ENCODE measurements around the gene SLC1A4. TPM values are rescaled to one million over a fixed set of nuclear protein-coding genes. Genes with fewer than 3 reads are reported as not detected.

Gene SLC1A4
- total RNA-seq, 4 donors from 2014 or later = 4.6 to 6.9 (median 5.4) TPM

- Histone ChIP-seq H3K4me1 (peaks cover 51 to 80% of the 10 kb centered on the region in 2 donors), H3K27me3 (no peaks in the 10 kb centered on the region), H3K27ac (peak overlapping the region; percentile 73 to 95 (median 81)), H3K9me3 (no peaks in the 10 kb centered on the region), H3K4me3 (replicated peaks in 1 of 3) (no peak overlapping the region), H3K36me3 (peaks cover 5 to 8% of the 10 kb centered on the region in 2 donors)
- 59 to 65% methylated on average over 8 of the region's 8 CpGs for WGBS, 2 donors
- DNase-seq = peak; percentile 70 to 77
- intact Hi-C loops (cut with DNase I) = no loop called here
- no peak for TF ChIP-seq POLR2A (IDR thresholded peaks at IDR 0.05)
- peak in 4 of 6 experiments; percentile 43 to 60 (median 48) for TF ChIP-seq CTCF (IDR thresholded peaks at IDR 0.05)
Measured at GRCh38 chr2:65070172-65070830, 81.1 kb downstream of the SLC1A4 start.

GRCh38 chr2:65070856-65071255 is 81.7 kb downstream of the SLC1A4 start:
- no peak overlapping the region for H3K4me3 ChIP-seq (replicated peaks in 1 of 3)
- peaks cover 51 to 80% of the 10 kb centered on the region in 2 donors for H3K4me1 ChIP-seq
- H3K36me3 ChIP-seq = peaks cover 5 to 8% of the 10 kb centered on the region in 2 donors
- H3K27me3 ChIP-seq = no peaks in the 10 kb centered on the region
- H3K9me3 ChIP-seq = no peaks in the 10 kb centered on the region
- H3K27ac ChIP-seq = peak overlapping the region; percentile 73 to 95 (median 81)
- intact Hi-C loops (cut with DNase I) = no loop called here
- TF ChIP-seq CTCF (IDR thresholded peaks at IDR 0.05) (no peak), POLR2A (IDR thresholded peaks at IDR 0.05) (no peak)
- 88 to 90% methylated on average over 6 of the region's 6 CpGs for WGBS, 2 donors
- no peak for DNase-seq

DNA sequence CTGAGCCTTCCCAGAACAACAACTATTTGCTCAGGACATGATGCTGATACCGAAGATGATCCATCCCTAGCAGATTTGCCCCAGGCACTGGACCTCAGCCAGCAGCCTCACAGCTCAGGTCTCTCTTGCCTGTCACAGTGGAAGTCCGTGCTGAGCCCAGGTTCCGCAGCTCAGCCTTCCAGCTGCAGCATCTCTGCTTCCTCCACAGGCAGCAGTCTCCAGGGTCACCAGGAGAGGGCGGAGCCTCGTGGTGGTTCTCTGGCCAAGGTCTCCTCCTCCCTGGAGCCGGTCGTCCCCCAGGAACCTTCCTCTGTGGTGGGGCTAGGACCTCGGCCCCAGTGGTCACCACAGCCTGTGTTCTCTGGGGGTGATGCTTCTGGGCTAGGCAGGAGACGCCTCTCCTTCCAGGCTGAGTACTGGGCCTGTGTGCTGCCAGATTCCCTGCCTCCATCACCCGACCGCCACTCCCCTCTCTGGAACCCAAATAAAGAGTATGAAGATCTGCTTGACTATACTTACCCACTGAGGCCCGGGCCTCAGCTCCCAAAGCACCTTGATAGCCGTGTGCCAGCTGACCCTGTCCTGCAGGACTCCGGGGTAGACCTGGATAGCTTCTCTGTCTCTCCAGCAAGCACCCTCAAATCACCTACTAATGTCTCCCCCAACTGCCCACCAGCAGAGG is 82.4 kb downstream of the SLC1A4 start:
- no peaks in the 10 kb centered on the region for H3K27me3 ChIP-seq
- WGBS, 2 donors = 87 to 94% methylated on average over 6 to 8 of the region's 14 CpGs
- TF ChIP-seq CTCF (IDR thresholded peaks at IDR 0.05) = peak in 2 of 6 experiments; percentile 2 to 10
- no peak for TF ChIP-seq POLR2A (IDR thresholded peaks at IDR 0.05)
- intact Hi-C loops (cut with DNase I) = no loop called here
- no peak overlapping the region for H3K4me3 ChIP-seq (replicated peaks in 1 of 3)
- H3K36me3 ChIP-seq = peaks cover 5 to 8% of the 10 kb centered on the region in 2 donors
- peak overlapping the region in 2 of 3 donors; percentile 81 to 95 for H3K27ac ChIP-seq
- no peaks in the 10 kb centered on the region for H3K9me3 ChIP-seq
- DNase-seq = no peak
- H3K4me1 ChIP-seq = peaks cover 54 to 83% of the 10 kb centered on the region in 2 donors

DNA sequence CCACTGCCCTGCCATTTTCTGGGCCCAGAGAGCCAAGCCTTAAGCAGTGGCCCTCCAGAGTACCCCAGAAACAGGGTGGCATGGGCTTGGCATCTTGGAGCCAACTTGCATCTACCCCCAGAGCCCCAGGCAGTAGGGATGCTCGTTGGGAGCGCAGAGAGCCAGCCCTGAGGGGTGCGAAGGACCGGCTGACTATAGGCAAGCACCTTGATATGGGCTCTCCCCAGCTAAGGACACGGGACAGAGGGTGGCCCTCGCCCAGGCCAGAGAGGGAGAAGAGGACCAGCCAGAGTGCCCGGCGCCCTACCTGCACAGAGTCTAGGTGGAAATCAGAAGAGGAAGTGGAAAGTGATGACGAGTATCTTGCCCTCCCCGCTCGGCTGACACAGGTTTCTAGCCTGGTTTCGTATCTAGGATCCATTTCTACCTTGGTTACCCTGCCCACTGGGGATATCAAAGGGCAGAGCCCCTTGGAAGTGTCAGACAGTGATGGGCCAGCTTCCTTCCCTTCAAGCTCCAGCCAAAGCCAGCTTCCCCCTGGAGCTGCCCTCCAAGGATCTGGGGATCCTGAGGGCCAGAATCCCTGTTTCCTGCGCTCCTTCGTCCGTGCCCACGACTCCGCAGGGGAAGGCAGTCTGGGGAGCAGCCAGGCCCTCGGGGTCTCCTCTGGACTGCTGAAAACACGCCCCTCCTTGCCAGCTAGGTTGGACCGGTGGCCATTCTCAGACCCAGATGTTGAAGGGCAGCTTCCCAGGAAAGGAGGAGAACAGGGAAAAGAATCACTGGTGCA is 83.2 kb downstream of the SLC1A4 start:
- Histone ChIP-seq H3K27me3 (no peaks in the 10 kb centered on the region), H3K27ac (peak overlapping the region; percentile 18 to 95 (median 81)), H3K9me3 (no peaks in the 10 kb centered on the region), H3K36me3 (peaks cover 5 to 8% of the 10 kb centered on the region in 2 donors), H3K4me1 (peaks cover 60 to 90% of the 10 kb centered on the region in 2 donors), H3K4me3 (replicated peaks in 1 of 3) (no peak overlapping the region)
- WGBS, 2 donors = 87 to 97% methylated on average over 10 to 19 of the region's 20 CpGs
- TF ChIP-seq CTCF (IDR thresholded peaks at IDR 0.05) (no peak), POLR2A (IDR thresholded peaks at IDR 0.05) (no peak)
- intact Hi-C loops (cut with DNase I) = no loop called here
- no peak for DNase-seq

Small RNA genes within 50 kb of the gene (small RNA-seq; reads per million reads assigned to genes)
- not detected for gene RNU6-548P

Other genes with a start within 250 kb of the SLC1A4 start
- gene CEP68, start 67.0 kb downstream of the SLC1A4 start, total RNA-seq = 10 to 100 TPM; 19.8 to 34.1 (median 27.5) TPM
- 100 to 1,000 TPM in 2 of 4 donors, 10 to 100 TPM in 2; 87.1 to 114 (median 98.8) TPM for gene RAB1A, start 140.7 kb downstream of the SLC1A4 start, total RNA-seq
- gene ACTR2, start 238.4 kb downstream of the SLC1A4 start, total RNA-seq = 10 to 100 TPM; 65.2 to 88.6 (median 74.7) TPM

Measured in thyroid gland (tissue), 4 donors.